WTC11 (cell line): Measurements from ENCODE around the gene DCTN1. TPM values are rescaled to one million over a fixed set of nuclear protein-coding genes. Genes with fewer than 3 reads are reported as not detected.

Experiments used
- ATAC-seq: fragments of 200-7000 bp; cut with Tn5 transposase; 2 replicates; pipeline ENCODE4 v1.10.0; 2021; ENCODE audit warnings: mild to moderate bottlenecking, moderate library complexity
- CTCF ChIA-PET: fragments of 300-600 bp; sonication (Branson Sonifier 250); formaldehyde crosslinking; loops from one replicate; lab custom pipeline; 2021; ENCODE audit warnings: antibody characterized with exemption; lab: Charles Lee
- POLR2A ChIA-PET: fragments of 350-600 bp; sonication (Branson Sonifier 250); formaldehyde crosslinking; loops from one replicate; lab custom pipeline; 2021; ENCODE audit warnings: antibody characterized with exemption; lab: Charles Lee
- DNase-seq: peaks from one replicate; pipeline ENCODE4 v3.0.0; 2021; ENCODE audit warnings: low spot score
- H3K27ac Mint-ChIP-seq: 2 replicates; pipeline ENCODE4 v1.8.0; 2021; ENCODE audit warnings: mixed read lengths
- H3K27me3 Mint-ChIP-seq: 2 replicates; pipeline ENCODE4 v1.8.0; 2021; ENCODE audit warnings: low read depth, mild to moderate bottlenecking, moderate library complexity, mixed read lengths
- H3K36me3 Mint-ChIP-seq: 2 replicates; pipeline ENCODE4 v1.8.0; 2021; ENCODE audit warnings: mixed read lengths
- H3K4me1 Mint-ChIP-seq: 2 replicates; pipeline ENCODE4 v1.8.0; 2022; ENCODE audit warnings: mixed read lengths
- H3K4me3 Mint-ChIP-seq: 2 replicates; pipeline ENCODE4 v1.8.0; 2021; ENCODE audit warnings: mild to moderate bottlenecking, moderate library complexity, mixed read lengths
- H3K9me3 Mint-ChIP-seq: 2 replicates; pipeline ENCODE4 v1.8.0; 2021; ENCODE audit warnings: mixed read lengths
- E2F5 ChIP-seq: sonication (generic); formaldehyde crosslinking; IDR thresholded peaks from 2 replicates; pipeline ENCODE4 v1.8.1; 2022; ENCODE audit warnings: mild to moderate bottlenecking, moderate library complexity, missing genetic modification reagents
- ETV6 ChIP-seq: sonication (generic); formaldehyde crosslinking; IDR thresholded peaks from 2 replicates; pipeline ENCODE4 v1.8.1; 2022; ENCODE audit warnings: mild to moderate bottlenecking, missing genetic modification reagents
- FOXJ3 ChIP-seq: sonication (generic); formaldehyde crosslinking; IDR thresholded peaks from 2 replicates; pipeline ENCODE4 v1.9.0; 2021; ENCODE audit warnings: missing genetic modification reagents, mild to moderate bottlenecking, borderline replicate concordance
- FOXP1 ChIP-seq: sonication (generic); formaldehyde crosslinking; IDR thresholded peaks from 2 replicates; pipeline ENCODE4 v1.8.0; 2022; ENCODE audit warnings: missing genetic modification reagents, mild to moderate bottlenecking, moderate library complexity, borderline replicate concordance
- GRHL2 ChIP-seq: fragments of 250-450 bp; sonication (Bioruptor Pico); IDR thresholded peaks from 2 replicates; pipeline ENCODE4 v1.8.0; 2022; ENCODE audit warnings: mild to moderate bottlenecking, moderate library complexity; ENCODE audit not compliant: insufficient replicate concordance, severe bottlenecking
- HMGA2 ChIP-seq: fragments of 250-450 bp; sonication (Bioruptor Pico); IDR thresholded peaks from 2 replicates; pipeline ENCODE4 v1.4.0; 2021; ENCODE audit warnings: mild to moderate bottlenecking, moderate library complexity
- HMGXB4 ChIP-seq: sonication (generic); formaldehyde crosslinking; IDR thresholded peaks from 2 replicates; pipeline ENCODE4 v1.8.1; 2023; ENCODE audit warnings: mild to moderate bottlenecking, moderate library complexity, missing genetic modification reagents
- IRF1 ChIP-seq: sonication (generic); formaldehyde crosslinking; IDR thresholded peaks from 2 replicates; pipeline ENCODE4 v1.8.0; 2023; ENCODE audit warnings: missing genetic modification reagents
- JAZF1 ChIP-seq: fragments of 250-450 bp; sonication (Bioruptor Pico); IDR thresholded peaks from 2 replicates; pipeline ENCODE4 v1.9.0; 2021; ENCODE audit warnings: moderate library complexity, mild to moderate bottlenecking, inconsistent platforms
- NR2C2 ChIP-seq: sonication (generic); formaldehyde crosslinking; IDR thresholded peaks from 2 replicates; pipeline ENCODE4 v1.8.0; 2022; ENCODE audit warnings: mild to moderate bottlenecking, missing genetic modification reagents
- RELA ChIP-seq: sonication (generic); formaldehyde crosslinking; IDR thresholded peaks from 2 replicates; pipeline ENCODE4 v1.8.1; 2022; ENCODE audit warnings: missing genetic modification reagents, mild to moderate bottlenecking, borderline replicate concordance
- RORB ChIP-seq: fragments of 250-450 bp; sonication (Bioruptor Pico); IDR thresholded peaks from 2 replicates; pipeline ENCODE4 v1.9.0; 2021; ENCODE audit warnings: mild to moderate bottlenecking
- SP1 ChIP-seq: sonication (generic); formaldehyde crosslinking; conservative IDR thresholded peaks from 2 replicates; pipeline ENCODE4 v1.8.1; 2022; ENCODE audit warnings: missing genetic modification reagents
- TEAD1 ChIP-seq: sonication (generic); formaldehyde crosslinking; IDR thresholded peaks from 2 replicates; pipeline ENCODE4 v1.8.0; 2022; ENCODE audit warnings: mild to moderate bottlenecking, missing genetic modification reagents
- TEAD4 ChIP-seq: sonication (generic); formaldehyde crosslinking; IDR thresholded peaks from 2 replicates; pipeline ENCODE4 v1.8.0; 2022; ENCODE audit warnings: mild to moderate bottlenecking, missing genetic modification reagents
- USF2 ChIP-seq: sonication (generic); formaldehyde crosslinking; IDR thresholded peaks from 2 replicates; pipeline ENCODE4 v1.8.1; 2023; ENCODE audit warnings: mild to moderate bottlenecking, missing genetic modification reagents, moderate library complexity
- ZBTB21 ChIP-seq: sonication (generic); formaldehyde crosslinking; IDR thresholded peaks from 2 replicates; pipeline ENCODE4 v1.8.1; 2023; ENCODE audit warnings: mild to moderate bottlenecking, missing genetic modification reagents, borderline replicate concordance
- ZMAT4 ChIP-seq: fragments of 250-450 bp; sonication (Bioruptor Pico); IDR thresholded peaks from 2 replicates; pipeline ENCODE4 v1.9.0; 2021; ENCODE audit warnings: mild to moderate bottlenecking
- ZNF219 ChIP-seq: sonication (generic); formaldehyde crosslinking; IDR thresholded peaks from 2 replicates; pipeline ENCODE4 v1.8.0; 2023; ENCODE audit warnings: missing genetic modification reagents, mild to moderate bottlenecking, borderline replicate concordance
- ZNF232 ChIP-seq: sonication (generic); formaldehyde crosslinking; IDR thresholded peaks from 2 replicates; pipeline ENCODE4 v1.8.0; 2022; ENCODE audit warnings: mild to moderate bottlenecking, missing genetic modification reagents
- ZNF281 ChIP-seq: sonication (generic); formaldehyde crosslinking; IDR thresholded peaks from 2 replicates; pipeline ENCODE4 v1.8.0; 2023; ENCODE audit warnings: mild to moderate bottlenecking, missing genetic modification reagents
- ZNF396 ChIP-seq: fragments of 250-450 bp; sonication (Bioruptor Pico); IDR thresholded peaks from 2 replicates; pipeline ENCODE4 v1.8.0; 2021; ENCODE audit warnings: mild to moderate bottlenecking, moderate library complexity, borderline replicate concordance
- ZNF671 ChIP-seq: fragments of 250-450 bp; sonication (Bioruptor Pico); IDR thresholded peaks from 2 replicates; pipeline ENCODE4 v1.8.0; 2021; ENCODE audit warnings: mild to moderate bottlenecking
- ZSCAN18 ChIP-seq: fragments of 250-450 bp; sonication (Bioruptor Pico); IDR thresholded peaks from 2 replicates; pipeline ENCODE4 v2.1.2; 2022; ENCODE audit warnings: mild to moderate bottlenecking, moderate library complexity
- total RNA-seq: library from RNA; stranded (reverse); gene quantifications from 3 replicates; pipeline ENCODE4 v1.2.3, GENCODE V29; 2021

DCTN1 gene
- total RNA-seq, 1 experiment from 2014 or later: 179 TPM

- no peak overlapping the region; the same call in 1 of the 2 replicates for H3K27ac Mint-ChIP-seq
- peaks cover 20% of the 10 kb centered on the region for H3K4me1 Mint-ChIP-seq
- H3K4me3 Mint-ChIP-seq: no peak overlapping the region
- H3K27me3 Mint-ChIP-seq: no peaks in the 10 kb centered on the region
- ATAC-seq (no peak), DNase-seq (no peak)
- ChIA-PET CTCF (interaction anchor here (1.2 to 2.4 kb wide), 2 partner anchors 9 to 47 kb away, joined by 6 to 17 read pairs; no protein-coding TSS in a partner anchor), POLR2A (interaction anchor here (1.7 kb wide), 1 partner anchor 10 kb away, joined by 12 read pairs; no protein-coding TSS in a partner anchor)
- peaks cover 8% of the 10 kb centered on the region for H3K36me3 Mint-ChIP-seq
- no peaks in the 10 kb centered on the region for H3K9me3 Mint-ChIP-seq
- no peak for TF ChIP-seq SP1 (CRISPR knock-in tag)
- no peak for TF ChIP-seq ZMAT4
- TF ChIP-seq TEAD4 (CRISPR knock-in tag): no peak
- TF ChIP-seq RELA (CRISPR knock-in tag): no peak
- TF ChIP-seq ZNF281 (CRISPR knock-in tag): no peak
- TF ChIP-seq GRHL2 (CRISPR knock-in tag): no peak
- no peak for TF ChIP-seq E2F5 (CRISPR knock-in tag)
- TF ChIP-seq ZNF396: no peak
- TF ChIP-seq FOXP1 (CRISPR knock-in tag): no peak
- no peak for TF ChIP-seq HMGXB4 (CRISPR knock-in tag)
- TF ChIP-seq ZNF232: no peak
- TF ChIP-seq ZNF671: no peak
- TF ChIP-seq ETV6 (CRISPR knock-in tag): no peak
- no peak for TF ChIP-seq JAZF1 (CRISPR knock-in tag)
- no peak for TF ChIP-seq IRF1 (CRISPR knock-in tag)
Measured at GRCh38 chr2:74381751-74382150, 1.6 kb upstream of the DCTN1 start.

GRCh38 chr2:74378007-74378406, 2.1 kb downstream of the DCTN1 start:
- ChIA-PET POLR2A (no interaction called here), CTCF (interaction anchor here (1.1 kb wide), 1 partner anchor 13 kb away, joined by 3 read pairs; no protein-coding TSS in a partner anchor)
- no peak overlapping the region for H3K4me3 Mint-ChIP-seq
- peaks cover 42% of the 10 kb centered on the region for H3K4me1 Mint-ChIP-seq
- TF ChIP-seq FOXJ3 (CRISPR knock-in tag): no peak
- TF ChIP-seq ZSCAN18: no peak
- TF ChIP-seq E2F5 (CRISPR knock-in tag): no peak
- TF ChIP-seq HMGA2: no peak
- TF ChIP-seq RORB: no peak
- TF ChIP-seq ZBTB21 (CRISPR knock-in tag): no peak
- TF ChIP-seq ZNF219: no peak
- TF ChIP-seq NR2C2: no peak
- no peak for TF ChIP-seq USF2 (CRISPR knock-in tag)
- TF ChIP-seq TEAD1 (CRISPR knock-in tag): no peak
- DNase-seq (no peak), ATAC-seq (no peak)
- no peaks in the 10 kb centered on the region for H3K27me3 Mint-ChIP-seq
- peaks cover 8% of the 10 kb centered on the region for H3K36me3 Mint-ChIP-seq
- H3K9me3 Mint-ChIP-seq: no peaks in the 10 kb centered on the region
- H3K27ac Mint-ChIP-seq: no peak overlapping the region
